LHCN-M2 (cell line): ENCODE results near the gene AFG1L. TPM values are rescaled to one million over a fixed set of nuclear protein-coding genes. Genes with fewer than 3 reads are reported as not detected.
"Not testable (repeated sequence)": the region's sequence is repeated elsewhere in the genome, so short reads cannot be mapped to it uniquely, and the experiment has no call there.

Source experiments
- DNase-seq: peaks from one replicate; pipeline ENCODE4 v3.0.0-alpha.2; 2012; ENCODE audit warnings: low read depth
- total RNA-seq: library from RNA; depleted of rRNA; stranded (reverse); fragments of >200 nt; gene quantifications from 2 replicates; pipeline ENCODE4 v1.2.3, GENCODE V29; 2014

Gene AFG1L
- total RNA-seq, 1 experiment from 2014 or later, result 6.6 TPM

GRCh38 chr6:108510461-108511319 is 215.8 kb downstream of the AFG1L start:
- no peak for DNase-seq

- peak; percentile 38 for DNase-seq
Measured at GRCh38 chr6:108518714-108519576, 224.1 kb downstream of the AFG1L start.

- no peak for DNase-seq
Measured at GRCh38 chr6:108521616-108522107, 226.8 kb downstream of the AFG1L start.

GRCh38 chr6:108523697-108524096 is 228.8 kb downstream of the AFG1L start:
- DNase-seq, result no peak

GRCh38 chr6:108524528-108525248 is 229.8 kb downstream of the AFG1L start:
- no peak for DNase-seq

GRCh38 chr6:108526739-108527174 is 231.9 kb downstream of the AFG1L start:
- peak; percentile 25 for DNase-seq

- no peak for DNase-seq
Measured at GRCh38 chr6:108528878-108529277, 234.0 kb downstream of the AFG1L start.

- DNase-seq, result no peak
Measured at GRCh38 chr6:108531332-108531731, 236.5 kb downstream of the AFG1L start.

GRCh38 chr6:108535114-108535742 is 240.4 kb downstream of the AFG1L start:
- no peak for DNase-seq

- not testable (repeated sequence) for DNase-seq
Measured at GRCh38 chr6:108535920-108536535, 241.2 kb downstream of the AFG1L start.

- peak; percentile 80 for DNase-seq
Measured at GRCh38 chr6:108541843-108542759, 247.2 kb downstream of the AFG1L start.

GRCh38 chr6:108543175-108543940 is 248.5 kb downstream of the AFG1L start:
- DNase-seq, result no peak

GRCh38 chr6:108544606-108545005 is 249.8 kb downstream of the AFG1L start:
- DNase-seq, result no peak

- DNase-seq, result no peak
Measured at GRCh38 chr6:108546079-108547049, 251.5 kb downstream of the AFG1L start.

- DNase-seq, result no peak
Measured at GRCh38 chr6:108549241-108549640, 254.4 kb downstream of the AFG1L start.

- DNase-seq, result peak; percentile 51
Measured at GRCh38 chr6:108549741-108550140, 254.9 kb downstream of the AFG1L start.

GRCh38 chr6:108550256-108550655 is 255.4 kb downstream of the AFG1L start:
- no peak for DNase-seq
